A204.1 (cell line): Measurements from ENCODE around the gene HMG20B.
"Not testable (repeated sequence)": the region's sequence is repeated elsewhere in the genome, so short reads cannot be mapped to it uniquely, and the experiment has no call there.

Source experiments
- FAIRE-seq: peaks from 2 replicates; lab custom pipeline; 2012; peaks lifted over from hg19 to GRCh38; lab: Jason Lieb, UNC

Gene HMG20B

GRCh38 chr19:3556978-3557460, 15.7 kb upstream of the HMG20B start:
- FAIRE-seq, result no peak

GRCh38 chr19:3557461-3558248, 15.1 kb upstream of the HMG20B start, which contains the start of gene MFSD12:
Gene MFSD12, minus strand, starts transcription at chr19:3557586. Its CDS starts 183 bp downstream, at chr19:3557403.
- FAIRE-seq, result peak; percentile 48

GRCh38 chr19:3563709-3564524, 8.8 kb upstream of the HMG20B start:
- no peak for FAIRE-seq

GRCh38 chr19:3565139-3565538, 7.6 kb upstream of the HMG20B start:
- no peak for FAIRE-seq

- not testable (repeated sequence) for FAIRE-seq
Observed at GRCh38 chr19:3570042-3570441, 2.7 kb upstream of the HMG20B start.

- FAIRE-seq, result peak; percentile 64
Observed at GRCh38 chr19:3570606-3571011, 2.1 kb upstream of the HMG20B start.

GRCh38 chr19:3572132-3572854, 451 bp upstream of the HMG20B start:
- FAIRE-seq, result peak; percentile 98

GRCh38 chr19:3573162-3573857, 566 bp downstream of the HMG20B start:
- FAIRE-seq, result no peak

GRCh38 chr19:3573858-3574637, 1.3 kb downstream of the HMG20B start:
- FAIRE-seq, result peak; percentile 94

- no peak for FAIRE-seq
Observed at GRCh38 chr19:3575260-3575741, 2.6 kb downstream of the HMG20B start.

GRCh38 chr19:3575949-3576673, 3.4 kb downstream of the HMG20B start:
- FAIRE-seq, result no peak

GRCh38 chr19:3576696-3577443, 4.1 kb downstream of the HMG20B start:
- FAIRE-seq, result no peak

- no peak for FAIRE-seq
Observed at GRCh38 chr19:3577723-3578344, 5.1 kb downstream of the HMG20B start.

GRCh38 chr19:3578390-3578789, 5.6 kb downstream of the HMG20B start:
- no peak for FAIRE-seq

- FAIRE-seq, result no peak
Observed at GRCh38 chr19:3580156-3580934, 7.6 kb downstream of the HMG20B start.

- FAIRE-seq, result not testable (repeated sequence)
Observed at GRCh38 chr19:3581792-3582191, 9.0 kb downstream of the HMG20B start.

GRCh38 chr19:3584036-3584802, 11.5 kb downstream of the HMG20B start:
- FAIRE-seq, result not testable (repeated sequence)
